ENCODE measurements around the gene ECPAS. TPM values are rescaled to one million over a fixed set of nuclear protein-coding genes. Genes with fewer than 3 reads are reported as not detected.

ECPAS gene
- total and polyA plus RNA-seq, 7 experiments from 2014 or later: 6.8 to 86.1 (median 49.1) TPM

DNA sequence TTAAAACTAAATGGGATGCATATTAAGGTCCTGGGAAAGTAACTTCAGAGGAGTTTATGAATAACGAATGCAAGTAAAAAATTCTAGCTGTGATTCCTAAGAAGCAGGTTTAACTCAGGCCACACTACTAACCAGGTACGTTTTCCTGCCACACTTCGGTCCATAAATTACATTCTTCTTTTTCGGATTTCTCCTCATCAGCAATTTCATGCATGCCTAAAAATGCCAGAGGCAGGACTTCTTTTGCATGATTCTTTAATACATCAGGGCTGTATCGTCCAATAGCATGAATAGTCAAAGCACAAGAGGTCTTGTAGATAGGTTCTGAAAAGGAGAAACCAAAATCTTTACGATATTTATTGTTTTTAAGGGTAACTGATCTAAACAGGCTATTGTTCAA is 111.9 kb downstream of the ECPAS start:
- Histone ChIP-seq H3K9me3 (ENCODE audit: control insufficient read depth in 2 of 3, low read length in 3 of 3) (no peaks in the 10 kb centered on the region), H3K4me3 (ENCODE audit: low read length) (no peak overlapping the region), H3K27ac (ENCODE audit: low read depth, low read length) (no peak overlapping the region), H3K4me1 (ENCODE audit: control insufficient read depth in 2 of 2, insufficient read depth in 2 of 2, low read length in 2 of 2) (no peaks in the 10 kb centered on the region), H3K36me3 (ENCODE audit: control insufficient read depth in 2 of 3, insufficient read depth in 3 of 3, low read length in 3 of 3) (peaks cover 0 to 60% (median 32%) of the 10 kb centered on the region in 3 experiments), H3K27me3 (ENCODE audit: control insufficient read depth in 2 of 2, insufficient read depth in 2 of 2, low read length in 2 of 2) (no peaks in the 10 kb centered on the region)
- Mint-ChIP-seq H3K4me3 (no peak overlapping the region), H3K4me1 (no peaks in the 10 kb centered on the region), H3K27me3 (no peaks in the 10 kb centered on the region), H3K27ac (no peak overlapping the region), H3K9me3 (no peaks in the 10 kb centered on the region), H3K36me3 (peaks cover 32 to 88% (median 63%) of the 10 kb centered on the region in 5 donors)
- DNase-seq (no peak), ATAC-seq (no peak)
- POLR2A ChIA-PET: no interaction called here
- intact Hi-C loops (cut with micrococcal nuclease): no loop called here
- CTCF ChIA-PET: no interaction called here

GRCh38 chr9:111366978-111367377 is 117.2 kb downstream of the ECPAS start:
- no peak overlapping the region for H3K4me3 Mint-ChIP-seq
- no peak overlapping the region for H3K27ac ChIP-seq (ENCODE audit: low read depth, low read length)
- ATAC-seq (no peak), DNase-seq (no peak)
- peak overlapping the region in 1 of 9 donors; percentile 4 for H3K27ac Mint-ChIP-seq
- H3K27me3 ChIP-seq (ENCODE audit: control insufficient read depth in 2 of 2, insufficient read depth in 2 of 2, low read length in 2 of 2): no peaks in the 10 kb centered on the region
- H3K36me3 Mint-ChIP-seq: peaks cover 36 to 85% (median 78%) of the 10 kb centered on the region in 5 donors
- H3K9me3 Mint-ChIP-seq: no peaks in the 10 kb centered on the region
- ChIA-PET CTCF (no interaction called here), POLR2A (no interaction called here)
- no peaks in the 10 kb centered on the region for H3K4me1 ChIP-seq (ENCODE audit: control insufficient read depth in 2 of 2, insufficient read depth in 2 of 2, low read length in 2 of 2)
- H3K27me3 Mint-ChIP-seq: no peaks in the 10 kb centered on the region
- H3K36me3 ChIP-seq (ENCODE audit: control insufficient read depth in 2 of 3, insufficient read depth in 3 of 3, low read length in 3 of 3): peaks cover 0 to 62% (median 35%) of the 10 kb centered on the region in 3 experiments
- intact Hi-C loops (cut with micrococcal nuclease): no loop called here
- no peaks in the 10 kb centered on the region for H3K9me3 ChIP-seq (ENCODE audit: control insufficient read depth in 2 of 3, low read length in 3 of 3)
- no peak overlapping the region for H3K4me3 ChIP-seq (ENCODE audit: low read length)
- H3K4me1 Mint-ChIP-seq: peaks cover 0 to 4% (median 0%) of the 10 kb centered on the region in 7 donors

DNA sequence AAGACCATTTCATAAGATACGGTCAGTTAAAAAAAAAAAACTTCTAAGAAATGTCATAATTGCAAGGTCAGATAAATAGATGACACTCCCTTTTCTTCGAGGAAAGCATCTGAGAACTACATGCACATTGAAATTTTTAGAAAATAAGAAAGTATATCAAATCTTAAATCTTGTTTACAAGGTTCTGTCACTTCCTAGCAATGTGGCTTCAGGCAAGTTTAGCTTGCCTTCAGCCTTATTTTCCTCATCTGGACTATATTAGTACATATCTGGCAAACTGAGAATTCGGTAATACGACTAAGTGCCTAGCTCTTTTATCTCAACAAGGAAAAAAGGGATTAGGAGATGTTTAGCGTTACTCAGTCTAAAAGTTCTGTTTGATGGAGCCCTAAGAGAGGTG is 121.7 kb downstream of the ECPAS start:
- ATAC-seq: no peak
- Mint-ChIP-seq H3K27ac (no peak overlapping the region), H3K27me3 (no peaks in the 10 kb centered on the region), H3K9me3 (no peaks in the 10 kb centered on the region), H3K4me3 (no peak overlapping the region), H3K36me3 (peaks cover 16 to 64% (median 47%) of the 10 kb centered on the region in 5 donors), H3K4me1 (peaks cover 0 to 6% (median 0%) of the 10 kb centered on the region in 7 donors)
- Histone ChIP-seq H3K27ac (ENCODE audit: low read depth, low read length) (no peak overlapping the region), H3K9me3 (ENCODE audit: control insufficient read depth in 2 of 3, low read length in 3 of 3) (no peaks in the 10 kb centered on the region), H3K4me1 (ENCODE audit: control insufficient read depth in 2 of 2, insufficient read depth in 2 of 2, low read length in 2 of 2) (no peaks in the 10 kb centered on the region), H3K27me3 (ENCODE audit: control insufficient read depth in 2 of 2, insufficient read depth in 2 of 2, low read length in 2 of 2) (no peaks in the 10 kb centered on the region), H3K4me3 (ENCODE audit: low read length) (no peak overlapping the region), H3K36me3 (ENCODE audit: control insufficient read depth in 2 of 3, insufficient read depth in 3 of 3, low read length in 3 of 3) (peaks cover 0 to 18% (median 11%) of the 10 kb centered on the region in 3 experiments)
- no peak for DNase-seq
- intact Hi-C loops (cut with micrococcal nuclease): no loop called here
- POLR2A ChIA-PET: no interaction called here
- CTCF ChIA-PET: no interaction called here

GRCh38 chr9:111360881-111361280 is 123.3 kb downstream of the ECPAS start:
- Mint-ChIP-seq H3K36me3 (peaks cover 16 to 51% (median 36%) of the 10 kb centered on the region in 5 donors), H3K4me1 (peaks cover 0 to 6% (median 0%) of the 10 kb centered on the region in 7 donors), H3K27ac (peak overlapping the region in 1 of 9 donors; percentile 15), H3K27me3 (no peaks in the 10 kb centered on the region), H3K9me3 (peaks cover 0 to under 1% (median 0%) of the 10 kb centered on the region in 11 donors), H3K4me3 (no peak overlapping the region)
- no peaks in the 10 kb centered on the region for H3K4me1 ChIP-seq (ENCODE audit: control insufficient read depth in 2 of 2, insufficient read depth in 2 of 2, low read length in 2 of 2)
- no peaks in the 10 kb centered on the region for H3K9me3 ChIP-seq (ENCODE audit: control insufficient read depth in 2 of 3, low read length in 3 of 3)
- H3K27me3 ChIP-seq (ENCODE audit: control insufficient read depth in 2 of 2, insufficient read depth in 2 of 2, low read length in 2 of 2): no peaks in the 10 kb centered on the region
- no peak for ATAC-seq
- intact Hi-C loops (cut with micrococcal nuclease): no loop called here
- POLR2A ChIA-PET: no interaction called here
- H3K36me3 ChIP-seq (ENCODE audit: control insufficient read depth in 2 of 3, insufficient read depth in 3 of 3, low read length in 3 of 3): peaks cover 0 to 9% (median 7%) of the 10 kb centered on the region in 3 experiments
- DNase-seq: no peak
- no peak overlapping the region for H3K27ac ChIP-seq (ENCODE audit: low read depth, low read length)
- CTCF ChIA-PET: no interaction called here
- H3K4me3 ChIP-seq (ENCODE audit: low read length): no peak overlapping the region

- peaks cover 0 to 4% (median 0%) of the 10 kb centered on the region in 5 donors for H3K27me3 Mint-ChIP-seq
- CTCF ChIA-PET: no interaction called here
- DNase-seq (no peak), ATAC-seq (no peak)
- POLR2A ChIA-PET: interaction anchor here (0.6 kb wide), 1 partner anchor 1181 kb away, joined by 3 read pairs; no protein-coding TSS in a partner anchor
- peaks cover under 1 to 16% (median 4%) of the 10 kb centered on the region in 5 donors for H3K36me3 Mint-ChIP-seq
- no peak overlapping the region for H3K27ac Mint-ChIP-seq
- H3K4me1 Mint-ChIP-seq: peaks cover 0 to 12% (median 0%) of the 10 kb centered on the region in 7 donors
- H3K4me1 ChIP-seq (ENCODE audit: control insufficient read depth in 2 of 2, insufficient read depth in 2 of 2, low read length in 2 of 2): no peaks in the 10 kb centered on the region
- H3K9me3 ChIP-seq (ENCODE audit: control insufficient read depth in 2 of 3, low read length in 3 of 3): no peaks in the 10 kb centered on the region
- peaks cover 0 to 19% (median 5%) of the 10 kb centered on the region in 11 donors for H3K9me3 Mint-ChIP-seq
- H3K27ac ChIP-seq (ENCODE audit: low read depth, low read length): no peak overlapping the region
- no peak overlapping the region for H3K4me3 ChIP-seq (ENCODE audit: low read length)
- H3K27me3 ChIP-seq (ENCODE audit: control insufficient read depth in 2 of 2, insufficient read depth in 2 of 2, low read length in 2 of 2): no peaks in the 10 kb centered on the region
- no peak overlapping the region for H3K4me3 Mint-ChIP-seq
- H3K36me3 ChIP-seq (ENCODE audit: control insufficient read depth in 2 of 3, insufficient read depth in 3 of 3, low read length in 3 of 3): no peaks in the 10 kb centered on the region
- intact Hi-C loops (cut with micrococcal nuclease): no loop called here
Measured at GRCh38 chr9:111356481-111357244, 127.5 kb downstream of the ECPAS start.

- H3K4me1 Mint-ChIP-seq: peaks cover 0 to 12% (median 0%) of the 10 kb centered on the region in 7 donors
- Histone ChIP-seq H3K36me3 (ENCODE audit: control insufficient read depth in 2 of 3, insufficient read depth in 3 of 3, low read length in 3 of 3) (no peaks in the 10 kb centered on the region), H3K27ac (ENCODE audit: low read depth, low read length) (no peak overlapping the region), H3K27me3 (ENCODE audit: control insufficient read depth in 2 of 2, insufficient read depth in 2 of 2, low read length in 2 of 2) (no peaks in the 10 kb centered on the region), H3K4me3 (ENCODE audit: low read length) (no peak overlapping the region), H3K4me1 (ENCODE audit: control insufficient read depth in 2 of 2, insufficient read depth in 2 of 2, low read length in 2 of 2) (no peaks in the 10 kb centered on the region), H3K9me3 (ENCODE audit: control insufficient read depth in 2 of 3, low read length in 3 of 3) (no peaks in the 10 kb centered on the region)
- peaks cover 0 to 19% (median 6%) of the 10 kb centered on the region in 11 donors for H3K9me3 Mint-ChIP-seq
- ATAC-seq: no peak
- H3K27ac Mint-ChIP-seq: no peak overlapping the region
- intact Hi-C loops (cut with micrococcal nuclease): no loop called here
- no peak overlapping the region for H3K4me3 Mint-ChIP-seq
- ChIA-PET POLR2A (no interaction called here), CTCF (no interaction called here)
- no peak for DNase-seq
- H3K27me3 Mint-ChIP-seq: peaks cover 4 to 22% (median 5%) of the 10 kb centered on the region in 5 donors
- H3K36me3 Mint-ChIP-seq: peaks cover 0 to 3% (median 0%) of the 10 kb centered on the region in 5 donors
Measured at GRCh38 chr9:111352545-111352944, 131.6 kb downstream of the ECPAS start.

DNA sequence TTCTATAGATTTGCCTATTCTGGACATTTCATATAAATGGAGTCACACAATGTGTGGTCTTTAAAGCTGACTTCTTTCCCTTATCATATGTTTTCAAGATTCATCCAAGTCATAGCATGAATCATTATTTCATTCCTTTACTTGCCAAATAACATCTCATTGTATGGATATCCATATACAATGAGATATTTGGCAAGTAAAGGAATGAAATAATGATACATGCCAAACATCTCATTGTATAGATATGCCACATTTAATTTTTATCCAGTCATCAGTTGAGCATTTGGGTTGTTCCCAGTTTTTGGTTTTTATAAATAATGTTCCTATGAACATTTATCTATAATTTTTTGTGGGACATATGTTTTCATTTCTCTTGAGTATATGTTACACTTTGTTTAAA is 133.6 kb downstream of the ECPAS start:
- H3K27me3 ChIP-seq (ENCODE audit: control insufficient read depth in 2 of 2, insufficient read depth in 2 of 2, low read length in 2 of 2): no peaks in the 10 kb centered on the region
- H3K36me3 ChIP-seq (ENCODE audit: control insufficient read depth in 2 of 3, insufficient read depth in 3 of 3, low read length in 3 of 3): no peaks in the 10 kb centered on the region
- no peaks in the 10 kb centered on the region for H3K36me3 Mint-ChIP-seq
- intact Hi-C loops (cut with micrococcal nuclease): no loop called here
- DNase-seq (no peak), ATAC-seq (no peak)
- H3K9me3 ChIP-seq (ENCODE audit: control insufficient read depth in 2 of 3, low read length in 3 of 3): no peaks in the 10 kb centered on the region
- no peak overlapping the region for H3K4me3 ChIP-seq (ENCODE audit: low read length)
- no peak overlapping the region for H3K4me3 Mint-ChIP-seq
- no peaks in the 10 kb centered on the region for H3K4me1 ChIP-seq (ENCODE audit: control insufficient read depth in 2 of 2, insufficient read depth in 2 of 2, low read length in 2 of 2)
- H3K9me3 Mint-ChIP-seq: peaks cover 0 to 19% (median 8%) of the 10 kb centered on the region in 11 donors
- ChIA-PET POLR2A (no interaction called here), CTCF (no interaction called here)
- no peak overlapping the region for H3K27ac ChIP-seq (ENCODE audit: low read depth, low read length)
- peaks cover 0 to 10% (median 0%) of the 10 kb centered on the region in 7 donors for H3K4me1 Mint-ChIP-seq
- H3K27me3 Mint-ChIP-seq: peaks cover 8 to 28% (median 9%) of the 10 kb centered on the region in 5 donors
- H3K27ac Mint-ChIP-seq: no peak overlapping the region

All from naive thymus-derived CD4-positive, alpha-beta T cell (primary cell).